ENCODE measurements around the gene AZU1. TPM values are rescaled to one million over a fixed set of nuclear protein-coding genes. Genes with fewer than 3 reads are reported as not detected.
A peak's percentile ranks its signal among the peaks of the same experiment; 100 is the strongest.

Gene AZU1
- total RNA-seq, 4 donors from 2014 or later, result not detected

DNA sequence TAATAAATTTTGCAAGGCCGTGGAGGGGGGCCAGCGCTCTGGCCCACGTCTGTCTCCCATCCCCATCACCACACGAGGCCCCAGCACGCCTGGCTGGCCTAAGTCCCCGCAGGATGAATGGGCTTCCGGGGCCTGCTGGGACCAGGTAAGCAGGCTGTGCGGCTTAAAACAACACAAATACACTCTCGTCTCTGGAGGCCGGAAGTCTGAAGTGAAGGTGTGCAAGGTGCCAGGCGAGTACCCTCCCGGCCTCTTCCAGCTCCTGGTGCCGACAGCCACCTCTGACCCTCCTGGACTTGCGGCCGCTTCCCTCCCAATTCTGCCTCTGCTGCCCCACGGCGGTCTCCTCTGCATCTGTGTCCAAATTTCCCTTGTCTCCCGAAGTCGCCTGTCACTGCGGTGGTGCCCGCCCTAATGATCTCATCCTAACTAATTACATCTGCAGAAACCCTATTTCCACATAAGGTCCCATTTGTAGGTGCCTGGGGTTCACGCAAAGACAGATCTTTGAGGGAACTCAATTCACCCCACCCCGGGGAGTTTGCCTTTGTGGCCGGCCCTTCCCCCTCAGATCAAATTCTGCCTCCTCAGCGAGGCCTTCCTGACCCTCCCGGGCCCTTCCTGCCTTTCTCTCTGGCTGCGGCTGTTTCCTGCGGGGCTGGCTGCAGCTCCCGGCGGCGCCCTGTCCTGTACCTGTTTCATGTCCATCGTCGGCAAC is 38.5 kb upstream of the AZU1 start:
- Histone ChIP-seq H3K9me3 (no peaks in the 10 kb centered on the region), H3K4me1 (peaks cover 8 to 43% of the 10 kb centered on the region in 2 donors), H3K27ac (peak overlapping the region; percentile 56 to 74 (median 61)), H3K36me3 (no peaks in the 10 kb centered on the region), H3K27me3 (no peaks in the 10 kb centered on the region), H3K4me3 (replicated peaks in 1 of 3) (no peak overlapping the region)
- 37 to 42% methylated on average over 33 of the region's 33 CpGs for WGBS, 2 donors
- no peak for TF ChIP-seq POLR2A (IDR thresholded peaks at IDR 0.05)
- no peak for TF ChIP-seq CTCF (IDR thresholded peaks at IDR 0.05)
- intact Hi-C loops (cut with DNase I), result no loop called here
- peak; percentile 53 to 68 for DNase-seq

DNA sequence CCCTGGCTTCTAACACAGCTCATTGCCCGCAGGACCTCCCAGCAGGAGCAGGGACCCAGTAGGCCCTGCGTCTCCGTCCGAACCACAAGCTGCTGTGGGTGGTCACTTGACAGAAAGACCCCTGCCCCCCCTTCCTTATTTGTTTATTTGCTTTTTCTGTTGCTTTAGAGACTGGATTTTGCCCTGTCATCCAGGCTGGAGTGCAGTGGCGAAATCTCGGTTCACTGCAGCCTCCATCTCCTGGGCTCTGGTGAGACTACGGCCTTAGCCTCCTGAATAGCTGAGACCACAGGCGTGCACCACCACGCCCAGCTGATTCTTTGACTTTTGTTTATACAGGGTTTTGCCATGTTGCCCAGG is 38.0 kb upstream of the AZU1 start:
- no peak for DNase-seq
- H3K4me3 ChIP-seq (replicated peaks in 1 of 3), result no peak overlapping the region
- H3K4me1 ChIP-seq, result peaks cover 5 to 37% of the 10 kb centered on the region in 2 donors
- WGBS, 2 donors, result 83 to 91% methylated on average over 9 of the region's 9 CpGs
- H3K36me3 ChIP-seq, result no peaks in the 10 kb centered on the region
- peak overlapping the region in 2 of 3 donors; percentile 56 to 74 for H3K27ac ChIP-seq
- H3K9me3 ChIP-seq, result no peaks in the 10 kb centered on the region
- intact Hi-C loops (cut with DNase I), result no loop called here
- TF ChIP-seq POLR2A (IDR thresholded peaks at IDR 0.05), result no peak
- TF ChIP-seq CTCF (IDR thresholded peaks at IDR 0.05), result no peak
- H3K27me3 ChIP-seq, result no peaks in the 10 kb centered on the region

DNA sequence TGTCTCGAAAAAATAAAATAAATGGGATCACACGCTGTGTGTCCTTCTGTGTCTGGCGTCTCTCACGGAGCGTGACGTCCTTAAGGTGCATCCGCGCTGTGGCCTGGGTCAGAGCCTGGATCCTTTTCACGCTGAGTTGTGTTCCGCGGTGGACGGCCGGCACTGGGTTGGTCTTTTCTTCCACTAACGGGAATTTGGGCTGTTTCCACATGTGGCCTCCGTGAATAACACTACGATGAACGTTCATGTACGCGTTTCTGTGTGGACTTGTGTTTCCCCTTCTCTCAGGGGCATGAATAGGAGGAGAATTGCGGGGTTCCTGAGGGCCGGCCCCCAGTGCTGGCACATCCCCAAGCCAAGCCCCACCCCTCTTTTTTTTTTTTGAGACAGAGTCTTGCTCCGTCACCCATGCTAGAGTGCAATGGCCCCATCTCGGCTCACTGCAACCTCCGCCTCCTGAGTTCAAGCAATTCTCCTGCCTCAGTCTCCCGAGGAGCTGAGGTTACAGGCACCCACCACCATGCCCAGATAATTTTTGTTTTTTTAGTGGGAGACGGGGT is 36.5 kb upstream of the AZU1 start:
- H3K9me3 ChIP-seq, result no peaks in the 10 kb centered on the region
- no peak overlapping the region for H3K27ac ChIP-seq
- peaks cover 7 to 41% of the 10 kb centered on the region in 2 donors for H3K4me1 ChIP-seq
- no peaks in the 10 kb centered on the region for H3K36me3 ChIP-seq
- WGBS, 2 donors, result 73 to 81% methylated on average over 26 of the region's 26 CpGs
- no peak overlapping the region for H3K4me3 ChIP-seq (replicated peaks in 1 of 3)
- DNase-seq, result no peak
- no peaks in the 10 kb centered on the region for H3K27me3 ChIP-seq
- intact Hi-C loops (cut with DNase I), result no loop called here
- TF ChIP-seq POLR2A (IDR thresholded peaks at IDR 0.05) (no peak), CTCF (IDR thresholded peaks at IDR 0.05) (no peak)

- no peaks in the 10 kb centered on the region for H3K9me3 ChIP-seq
- 62 to 78% methylated on average over 5 to 6 of the region's 8 CpGs for WGBS, 2 donors
- H3K4me1 ChIP-seq, result peaks cover 11 to 44% of the 10 kb centered on the region in 2 donors
- TF ChIP-seq POLR2A (IDR thresholded peaks at IDR 0.05), result no peak
- TF ChIP-seq CTCF (IDR thresholded peaks at IDR 0.05), result no peak
- no peak overlapping the region for H3K4me3 ChIP-seq (replicated peaks in 1 of 3)
- no peak for DNase-seq
- no peaks in the 10 kb centered on the region for H3K36me3 ChIP-seq
- H3K27me3 ChIP-seq, result no peaks in the 10 kb centered on the region
- intact Hi-C loops (cut with DNase I), result no loop called here
- H3K27ac ChIP-seq, result peak overlapping the region in 2 of 3 donors; percentile 32 to 45
These were observed 35.9 kb upstream of the AZU1 start for GRCh38 chr19:791567-792305.

All from thyroid gland (tissue), 4 donors.